Spleen (tissue), 11 donors: Measurements from ENCODE around the gene RPTOR. TPM values are rescaled to one million over a fixed set of nuclear protein-coding genes. Genes with fewer than 3 reads are reported as not detected.
A peak's percentile ranks its signal among the peaks of the same experiment; 100 is the strongest.

ENCODE experiments used
- DNase-seq: peaks from one replicate; pipeline ENCODE4 v3.0.0-alpha.2; 2020
- H3K27ac ChIP-seq, 8 donors: fragments of 200-600 bp; sonication (generic) in 7 of 8; 1 replicate in 4 of 8; 2 replicates in 4 of 8; pipeline versions ENCODE4 v1.5.0 to v1.8.0; 2016 to 2021; ENCODE audit warnings: inconsistent platforms in 4 of 8, mild to moderate bottlenecking in 4 of 8, moderate library complexity in 1 of 8
- H3K27me3 ChIP-seq, 7 donors: fragments of 200-600 bp; sonication (generic) in 6 of 7; replicated peaks in 1 of 7; 1 replicate in 4 of 7; 2 replicates in 3 of 7; pipeline versions ENCODE4 v1.5.0 to v1.8.0; 2016 to 2021; ENCODE audit warnings: inconsistent platforms in 3 of 7, mild to moderate bottlenecking in 1 of 7
- H3K36me3 ChIP-seq, 6 donors: fragments of 200-600 bp; sonication (generic) in 5 of 6; 1 replicate in 4 of 6; 2 replicates in 2 of 6; pipeline versions ENCODE4 v1.5.0 to v1.8.0; 2016 to 2021; ENCODE audit warnings: inconsistent platforms in 2 of 6
- H3K4me1 ChIP-seq, 6 donors: fragments of 200-600 bp; sonication (generic) in 5 of 6; 1 replicate in 3 of 6; 2 replicates in 3 of 6; pipeline versions ENCODE4 v1.5.0 to v1.8.0; 2016 to 2021; ENCODE audit warnings: inconsistent platforms in 3 of 6
- H3K4me3 ChIP-seq, 8 donors: fragments of 200-600 bp; sonication (generic) in 7 of 8; 1 replicate in 4 of 8; 2 replicates in 4 of 8; pipeline versions ENCODE4 v1.5.0 to v1.8.0; 2016 to 2021; ENCODE audit warnings: inconsistent platforms in 4 of 8, mild to moderate bottlenecking in 4 of 8, moderate library complexity in 2 of 8
- H3K9me3 ChIP-seq, 8 donors: fragments of 200-600 bp; sonication (generic) in 7 of 8; 1 replicate in 4 of 8; 2 replicates in 4 of 8; pipeline versions ENCODE4 v1.5.0 to v1.8.0; 2016 to 2021; ENCODE audit warnings: inconsistent platforms in 4 of 8
- CTCF ChIP-seq, 11 experiments: fragments of 200-600 bp in 7 of 11; fragments of 450-650 bp in 4 of 11; sonication (generic) in 4 of 11; IDR thresholded peaks in 8 of 11; conservative IDR thresholded peaks in 3 of 11; 1 replicate in 7 of 11; 2 replicates in 4 of 11; pipeline versions ENCODE4 v1.4.0 to v1.8.0; 2016 to 2021; ENCODE audit warnings: antibody characterized with exemption in 11 of 11, inconsistent platforms in 4 of 11, mild to moderate bottlenecking in 1 of 11
- POLR2A ChIP-seq, 3 donors: fragments of 450-650 bp; IDR thresholded peaks; one replicate each; pipeline ENCODE4 v1.5.1; 2017; ENCODE audit warnings: antibody characterized with exemption in 3 of 3, mild to moderate bottlenecking in 1 of 3
- POLR2AphosphoS5 ChIP-seq, 3 donors: sonication (generic); formaldehyde crosslinking; IDR thresholded peaks; one replicate each; pipeline ENCODE4 v1.5.1; 2017; ENCODE audit warnings: antibody characterized with exemption in 3 of 3
- WGBS, 5 donors: extraction: QIAGEN DNeasy Blood & Tissue Kit in 3 of 5; methylation state at CpG; one replicate each; pipeline versions ENCODE4 v1.1.5 to v1.1.7; 2013 to 2018; 5-methylcytosine and 5-hydroxymethylcytosine counted together
- intact Hi-C: fragments of 100-400 bp; cut with DNase I; formaldehyde crosslinking; loops from one replicate; pipeline ENCODE4 v1.15.0; 2023; ENCODE audit warnings: low total_unique reads
- polyA plus RNA-seq, 3 donors: library from polyadenylated mRNA; stranded (reverse); fragments of 200-250 nt; gene quantifications; one replicate each; pipeline ENCODE4 v1.2.1, GENCODE V29; 2013
- total RNA-seq, 7 donors: library from RNA; depleted of rRNA in 3 of 7; stranded (reverse); fragments of >200 nt in 3 of 7; fragmentation: NEBNext Ultra II Directional in 4 of 7; extraction: Animal tissue kit (Norgen Biotek cat#: 25700) in 4 of 7; gene quantifications; one replicate each; pipeline versions ENCODE4 v1.1.0 to v1.2.1, GENCODE V29; 2016 to 2021
- donor health status: healthy with polysubstance abuse.
- donor health status: DM: no; HTN: no; CAD: no; lungs with moderate emphysema.
- donor health status: DM: no; HTN: no; CAD: no.
- donor health status: Bipolar disorder and iron deficiency.
- donor health status: healthy.
- donor health status: DM: no; HTN: no; CAD: no.
- donor health status: DM: yes; HTN: yes; CAD: no.

The RPTOR gene
- total and polyA plus RNA-seq, 10 donors, result 3.1 to 61.2 (median 40.7) TPM

GRCh38 chr17:80921741-80922579 is 377.3 kb downstream of the RPTOR start:
- Histone ChIP-seq H3K36me3 (peaks cover 0 to 96% (median 48%) of the 10 kb centered on the region in 6 donors), H3K27ac (no peak overlapping the region), H3K4me3 (no peak overlapping the region), H3K9me3 (no peaks in the 10 kb centered on the region), H3K27me3 (no peaks in the 10 kb centered on the region), H3K4me1 (peaks cover 0 to 31% (median 11%) of the 10 kb centered on the region in 6 donors)
- 95 to 97% (median 96%) methylated on average over 17 to 28 of the region's 28 CpGs for WGBS, 5 donors
- TF ChIP-seq CTCF (IDR thresholded peaks at IDR 0.05 in 8 of 11, conservative IDR thresholded peaks at IDR 0.05 in 3 of 11) (no peak), POLR2AphosphoS5 (IDR thresholded peaks at IDR 0.05) (no peak), POLR2A (IDR thresholded peaks at IDR 0.05) (no peak)
- intact Hi-C loops, result no loop called here
- DNase-seq, result peak; percentile 48

- 90 to 95% (median 92%) methylated on average over 33 of the region's 33 CpGs for WGBS, 5 donors
- peak; percentile 66 for DNase-seq
- TF ChIP-seq CTCF (IDR thresholded peaks at IDR 0.05 in 8 of 11, conservative IDR thresholded peaks at IDR 0.05 in 3 of 11) (no peak), POLR2AphosphoS5 (IDR thresholded peaks at IDR 0.05) (no peak), POLR2A (IDR thresholded peaks at IDR 0.05) (no peak)
- H3K36me3 ChIP-seq, result peaks cover 0 to 98% (median 49%) of the 10 kb centered on the region in 6 donors
- H3K4me3 ChIP-seq, result no peak overlapping the region
- intact Hi-C loops, result no loop called here
- no peaks in the 10 kb centered on the region for H3K27me3 ChIP-seq
- H3K27ac ChIP-seq, result no peak overlapping the region
- peaks cover 0 to 36% (median 13%) of the 10 kb centered on the region in 6 donors for H3K4me1 ChIP-seq
- no peaks in the 10 kb centered on the region for H3K9me3 ChIP-seq
Observed at GRCh38 chr17:80922580-80923160, 378.0 kb downstream of the RPTOR start.

GRCh38 chr17:80923211-80924110 is 378.8 kb downstream of the RPTOR start:
- no peaks in the 10 kb centered on the region for H3K27me3 ChIP-seq
- TF ChIP-seq CTCF (IDR thresholded peaks at IDR 0.05 in 8 of 11, conservative IDR thresholded peaks at IDR 0.05 in 3 of 11), result no peak
- no peak for TF ChIP-seq POLR2AphosphoS5 (IDR thresholded peaks at IDR 0.05)
- DNase-seq, result peak; percentile 67
- no peaks in the 10 kb centered on the region for H3K9me3 ChIP-seq
- intact Hi-C loops, result no loop called here
- H3K4me3 ChIP-seq, result no peak overlapping the region
- peaks cover 0 to 98% (median 48%) of the 10 kb centered on the region in 6 donors for H3K36me3 ChIP-seq
- H3K4me1 ChIP-seq, result peaks cover 0 to 43% (median 13%) of the 10 kb centered on the region in 6 donors
- no peak overlapping the region for H3K27ac ChIP-seq
- 93 to 98% (median 96%) methylated on average over 20 to 35 of the region's 35 CpGs for WGBS, 5 donors
